H7 (cell line): ENCODE measurements around the gene GET3. TPM values are rescaled to one million over a fixed set of nuclear protein-coding genes. Genes with fewer than 3 reads are reported as not detected.
"Not testable (repeated sequence)": the region's sequence is repeated elsewhere in the genome, so short reads cannot be mapped to it uniquely, and the experiment has no call there.

ENCODE experiments used
- DNase-seq: peaks from one replicate; pipeline ENCODE4 v3.0.0; 2012
- H3K27me3 ChIP-seq: 2 replicates; pipeline ENCODE4 v1.6.0; 2011; ENCODE audit warnings: mild to moderate bottlenecking, low read length; ENCODE audit not compliant: control insufficient read depth, insufficient read depth
- H3K36me3 ChIP-seq: replicated peaks from 2 replicates; pipeline ENCODE4 v1.5.1; 2011; ENCODE audit warnings: low read length; ENCODE audit not compliant: control insufficient read depth, insufficient read depth
- H3K4me3 ChIP-seq: 2 replicates; pipeline ENCODE4 v1.5.1; 2011; ENCODE audit warnings: low read depth, mild to moderate bottlenecking, control low read depth, low read length, moderate library complexity; ENCODE audit not compliant: insufficient read depth
- total RNA-seq: library from RNA; depleted of rRNA; stranded (reverse); fragments of >200 nt; shearing (Covaris generic); gene quantifications from 2 replicates; pipeline ENCODE4 v1.2.3, GENCODE V29; 2014

The GET3 gene
- total RNA-seq, 1 experiment from 2014 or later = 166 TPM

- H3K4me3 ChIP-seq = no peak overlapping the region
- H3K36me3 ChIP-seq = peaks cover 48% of the 10 kb centered on the region
- no peaks in the 10 kb centered on the region for H3K27me3 ChIP-seq
- DNase-seq = no peak
These were observed 32.1 kb upstream of the GET3 start for GRCh38 chr19:12705169-12705568.

- DNase-seq = no peak
- Histone ChIP-seq H3K4me3 (no peak overlapping the region), H3K27me3 (no peaks in the 10 kb centered on the region), H3K36me3 (peaks cover 53% of the 10 kb centered on the region)
These were observed 31.5 kb upstream of the GET3 start for GRCh38 chr19:12705654-12706331.

GRCh38 chr19:12706332-12706718, 31.0 kb upstream of the GET3 start:
- no peak for DNase-seq
- no peak overlapping the region for H3K4me3 ChIP-seq
- no peaks in the 10 kb centered on the region for H3K27me3 ChIP-seq
- H3K36me3 ChIP-seq = peaks cover 52% of the 10 kb centered on the region

GRCh38 chr19:12708641-12709040, 28.7 kb upstream of the GET3 start:
- DNase-seq = no peak
- H3K4me3 ChIP-seq = no peak overlapping the region
- peaks cover 41% of the 10 kb centered on the region for H3K36me3 ChIP-seq
- H3K27me3 ChIP-seq = no peaks in the 10 kb centered on the region

- no peak overlapping the region for H3K4me3 ChIP-seq
- no peaks in the 10 kb centered on the region for H3K27me3 ChIP-seq
- H3K36me3 ChIP-seq = peaks cover 42% of the 10 kb centered on the region
- no peak for DNase-seq
These were observed 26.1 kb upstream of the GET3 start for GRCh38 chr19:12711187-12711586.

GRCh38 chr19:12712077-12712476, 25.2 kb upstream of the GET3 start:
- not testable (repeated sequence) for DNase-seq, H3K4me3 ChIP-seq, H3K27me3 ChIP-seq
- H3K36me3 ChIP-seq = peaks cover 41% of the 10 kb centered on the region

- not testable (repeated sequence) for H3K27me3 ChIP-seq, DNase-seq, H3K4me3 ChIP-seq
- H3K36me3 ChIP-seq = peaks cover 41% of the 10 kb centered on the region
These were observed 24.0 kb upstream of the GET3 start for GRCh38 chr19:12713304-12713703.

- H3K27me3 ChIP-seq = no peaks in the 10 kb centered on the region
- H3K36me3 ChIP-seq = peaks cover 45% of the 10 kb centered on the region
- H3K4me3 ChIP-seq = no peak overlapping the region
- no peak for DNase-seq
These were observed 22.2 kb upstream of the GET3 start for GRCh38 chr19:12715102-12715501.

- H3K27me3 ChIP-seq = no peaks in the 10 kb centered on the region
- peaks cover 39% of the 10 kb centered on the region for H3K36me3 ChIP-seq
- no peak for DNase-seq
- no peak overlapping the region for H3K4me3 ChIP-seq
These were observed 21.4 kb upstream of the GET3 start for GRCh38 chr19:12715929-12716328.

- H3K36me3 ChIP-seq = peaks cover 18% of the 10 kb centered on the region
- no peaks in the 10 kb centered on the region for H3K27me3 ChIP-seq
- no peak for DNase-seq
- H3K4me3 ChIP-seq = peak overlapping the region; percentile 49
These were observed 17.0 kb upstream of the GET3 start for GRCh38 chr19:12720296-12720695.

- Histone ChIP-seq H3K27me3 (no peaks in the 10 kb centered on the region), H3K4me3 (peak overlapping the region; percentile 49), H3K36me3 (peaks cover 15% of the 10 kb centered on the region)
- peak; percentile 66 for DNase-seq
These were observed 16.2 kb upstream of the GET3 start for GRCh38 chr19:12720851-12721655.

- Histone ChIP-seq H3K36me3 (peaks cover 11% of the 10 kb centered on the region), H3K4me3 (peak overlapping the region; percentile 49), H3K27me3 (no peaks in the 10 kb centered on the region)
- DNase-seq = peak; percentile 96
These were observed 15.4 kb upstream of the GET3 start for GRCh38 chr19:12721656-12722565.

- Histone ChIP-seq H3K36me3 (peaks cover 9% of the 10 kb centered on the region), H3K4me3 (peak overlapping the region; percentile 49), H3K27me3 (no peaks in the 10 kb centered on the region)
- DNase-seq = peak; percentile 97
These were observed 14.5 kb upstream of the GET3 start for GRCh38 chr19:12722566-12723380.

GRCh38 chr19:12723381-12723640, 14.0 kb upstream of the GET3 start:
- peaks cover 9% of the 10 kb centered on the region for H3K36me3 ChIP-seq
- no peaks in the 10 kb centered on the region for H3K27me3 ChIP-seq
- peak overlapping the region; percentile 49 for H3K4me3 ChIP-seq
- no peak for DNase-seq
